Calu3 (cell line): ENCODE results near the gene RAD51B. TPM values are rescaled to one million over a fixed set of nuclear protein-coding genes. Genes with fewer than 3 reads are reported as not detected.
A peak's percentile ranks its signal among the peaks of the same experiment; 100 is the strongest.

Experiments
- BruUV-seq: library from RNA; stranded (reverse); fragments of 400-500 nt; replicated peaks from 2 replicates; lab custom pipeline; 2021; lab: Mats Ljungman, UMichigan
- CTCF ChIA-PET: fragments of 300-600 bp; sonication (Branson Sonifier 250); formaldehyde crosslinking; loops from one replicate; lab custom pipeline; 2022; ENCODE audit warnings: antibody characterized with exemption; lab: Charles Lee
- DNase-seq: peaks from one replicate; pipeline ENCODE4 v3.0.0; 2022
- H3K27ac Mint-ChIP-seq: one replicate; pipeline ENCODE4 v1.8.0; 2022; ENCODE audit warnings: mixed read lengths; ENCODE audit not compliant: unreplicated experiment
- H3K27me3 Mint-ChIP-seq: one replicate; pipeline ENCODE4 v1.8.0; 2022; ENCODE audit warnings: mixed read lengths; ENCODE audit not compliant: unreplicated experiment
- H3K36me3 Mint-ChIP-seq: one replicate; pipeline ENCODE4 v1.8.0; 2022; ENCODE audit warnings: mild to moderate bottlenecking, moderate library complexity, mixed read lengths; ENCODE audit not compliant: insufficient read depth, unreplicated experiment
- H3K4me1 Mint-ChIP-seq: one replicate; pipeline ENCODE4 v1.8.0; 2022; ENCODE audit warnings: mild to moderate bottlenecking, low read depth, mixed read lengths; ENCODE audit not compliant: unreplicated experiment
- H3K4me3 Mint-ChIP-seq: one replicate; pipeline ENCODE4 v1.8.0; 2022; ENCODE audit warnings: mild to moderate bottlenecking, low read depth, moderate library complexity, mixed read lengths; ENCODE audit not compliant: unreplicated experiment
- H3K9me3 Mint-ChIP-seq: one replicate; pipeline ENCODE4 v1.8.0; 2022; ENCODE audit warnings: low read depth, mixed read lengths; ENCODE audit not compliant: unreplicated experiment
- CTCF ChIP-seq: fragments of 200-600 bp; IDR thresholded peaks from one replicate; pipeline ENCODE4 v1.8.0; 2022; ENCODE audit warnings: antibody characterized with exemption; ENCODE audit not compliant: unreplicated experiment
- intact Hi-C: fragments of 100-400 bp; cut with micrococcal nuclease; formaldehyde crosslinking; loops from one replicate; pipeline ENCODE4 v1.10.0; 2022; ENCODE audit not compliant: unreplicated experiment
- total RNA-seq: library from RNA; stranded (reverse); gene quantifications from 2 replicates; pipeline ENCODE4 v1.2.3, GENCODE V29; 2022

Gene RAD51B
- total RNA-seq, 1 experiment from 2014 or later = 24.7 TPM

DNA sequence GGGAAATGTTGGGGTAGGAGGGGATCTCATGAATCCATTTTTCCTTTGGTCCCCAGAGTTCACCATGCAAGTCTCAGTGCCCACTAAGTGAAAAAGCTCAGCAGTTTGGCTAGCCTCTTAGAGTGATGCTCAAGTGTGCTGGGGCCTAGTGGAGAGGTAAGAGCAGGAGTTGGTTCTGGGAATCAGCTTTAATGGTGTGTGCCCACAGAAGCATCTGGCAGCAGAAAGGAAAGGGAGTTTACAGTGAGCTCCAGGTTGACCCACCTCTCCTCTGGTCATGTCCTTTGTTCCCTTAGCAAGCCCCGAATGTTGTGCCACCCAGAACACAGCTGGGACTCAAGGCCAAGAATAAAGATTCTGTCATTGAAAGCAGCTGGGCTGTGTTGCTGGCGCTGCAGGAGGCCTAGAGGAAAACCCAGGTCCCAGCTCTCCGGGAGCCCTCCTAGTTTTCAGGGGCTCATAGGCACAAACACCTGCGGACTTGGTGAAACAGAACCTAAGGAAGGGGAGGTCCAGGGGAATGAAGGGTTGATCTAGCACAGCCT is 652.5 kb downstream of the RAD51B start:
- no peak overlapping the region for H3K4me3 Mint-ChIP-seq
- CTCF ChIA-PET = no interaction called here
- H3K36me3 Mint-ChIP-seq = no peaks in the 10 kb centered on the region
- no peak for DNase-seq
- H3K27me3 Mint-ChIP-seq = no peaks in the 10 kb centered on the region
- H3K4me1 Mint-ChIP-seq = peaks cover 35% of the 10 kb centered on the region
- H3K27ac Mint-ChIP-seq = no peak overlapping the region
- no TSS peak for BruUV-seq
- no peaks in the 10 kb centered on the region for H3K9me3 Mint-ChIP-seq
- intact Hi-C loops = no loop called here
- TF ChIP-seq CTCF = no peak

- no peak for DNase-seq
- H3K27ac Mint-ChIP-seq = no peak overlapping the region
- H3K4me1 Mint-ChIP-seq = peaks cover 32% of the 10 kb centered on the region
- CTCF ChIA-PET = no interaction called here
- no TSS peak for BruUV-seq
- H3K36me3 Mint-ChIP-seq = no peaks in the 10 kb centered on the region
- H3K4me3 Mint-ChIP-seq = no peak overlapping the region
- no peaks in the 10 kb centered on the region for H3K9me3 Mint-ChIP-seq
- TF ChIP-seq CTCF = no peak
- intact Hi-C loops = no loop called here
- no peaks in the 10 kb centered on the region for H3K27me3 Mint-ChIP-seq
These were observed 653.5 kb downstream of the RAD51B start for GRCh38 chr14:68473069-68473468.

- H3K4me1 Mint-ChIP-seq = peaks cover 28% of the 10 kb centered on the region
- H3K9me3 Mint-ChIP-seq = no peaks in the 10 kb centered on the region
- H3K4me3 Mint-ChIP-seq = no peak overlapping the region
- no peak for DNase-seq
- H3K27me3 Mint-ChIP-seq = no peaks in the 10 kb centered on the region
- H3K27ac Mint-ChIP-seq = peak overlapping the region; percentile 47
- no TSS peak for BruUV-seq
- intact Hi-C loops = no loop called here
- H3K36me3 Mint-ChIP-seq = no peaks in the 10 kb centered on the region
- CTCF ChIA-PET = no interaction called here
- no peak for TF ChIP-seq CTCF
These were observed 654.2 kb downstream of the RAD51B start for GRCh38 chr14:68473794-68474193.

- Mint-ChIP-seq H3K4me1 (peaks cover 28% of the 10 kb centered on the region), H3K27ac (no peak overlapping the region), H3K27me3 (no peaks in the 10 kb centered on the region), H3K9me3 (no peaks in the 10 kb centered on the region), H3K4me3 (no peak overlapping the region), H3K36me3 (no peaks in the 10 kb centered on the region)
- intact Hi-C loops = no loop called here
- no peak for TF ChIP-seq CTCF
- CTCF ChIA-PET = interaction anchor here (0.7 to 1.5 kb wide), 3 partner anchors 10 to 31 kb away, joined by 3 to 4 read pairs (median 4); no protein-coding TSS in a partner anchor
- DNase-seq = peak; percentile 40
- no TSS peak for BruUV-seq
These were observed 655.2 kb downstream of the RAD51B start for GRCh38 chr14:68474741-68475140.
